Cardiac muscle cell (in vitro differentiated cells and primary cell): ENCODE measurements around the gene GSTO2. TPM values are rescaled to one million over a fixed set of nuclear protein-coding genes. Genes with fewer than 3 reads are reported as not detected.

Experiments
- DNase-seq, 2 donors: peaks; one replicate each; pipeline versions ENCODE4 v3.0.0 to v3.0.0-alpha.2; 2010 to 2017; ENCODE audit warnings: low read depth in 1 of 2, low spot score in 1 of 2
- H3K27ac ChIP-seq: fragments of 200-600 bp; sonication (generic); 2 replicates; pipeline ENCODE4 v1.5.1; 2016
- H3K27me3 ChIP-seq: fragments of 200-600 bp; sonication (generic); 2 replicates; pipeline ENCODE4 v1.6.0; 2016; ENCODE audit warnings: control low read depth
- H3K36me3 ChIP-seq: fragments of 200-600 bp; sonication (generic); 2 replicates; pipeline ENCODE4 v1.5.1; 2016; ENCODE audit warnings: control low read depth
- H3K4me1 ChIP-seq: fragments of 200-600 bp; sonication (generic); 2 replicates; pipeline ENCODE4 v1.8.1; 2017; ENCODE audit warnings: low read depth, mild to moderate bottlenecking, mixed run types
- H3K4me3 ChIP-seq: fragments of 200-600 bp; sonication (generic); 2 replicates; pipeline ENCODE4 v1.5.1; 2016; ENCODE audit warnings: mild to moderate bottlenecking
- H3K9me3 ChIP-seq: fragments of 200-600 bp; sonication (generic); 2 replicates; pipeline ENCODE4 v1.5.1; 2017; ENCODE audit warnings: low read depth, mild to moderate bottlenecking, control low read depth
- polyA plus RNA-seq: library from polyadenylated mRNA; unstranded; fragments of >200 nt; fragmentation: Nextera tagmentation; extraction: Ambion mirVana; gene quantifications from 2 replicates; pipeline ENCODE4 v1.2.1, GENCODE V29; 2016
- total RNA-seq: library from RNA; depleted of rRNA; stranded (reverse); fragments of >200 nt; gene quantifications from 2 replicates; pipeline ENCODE4 v1.2.3, GENCODE V29; 2016
- TF ChIP-seq, protein P1 (sequence below): IDR thresholded peaks from 2 replicates; pipeline ENCODE4 v1.5.1; 2012; ENCODE audit warnings: low read depth, mild to moderate bottlenecking, low read length

The GSTO2 gene
- total and polyA plus RNA-seq, 2 experiments from 2014 or later = 2.2 to 3.0 TPM

DNA sequence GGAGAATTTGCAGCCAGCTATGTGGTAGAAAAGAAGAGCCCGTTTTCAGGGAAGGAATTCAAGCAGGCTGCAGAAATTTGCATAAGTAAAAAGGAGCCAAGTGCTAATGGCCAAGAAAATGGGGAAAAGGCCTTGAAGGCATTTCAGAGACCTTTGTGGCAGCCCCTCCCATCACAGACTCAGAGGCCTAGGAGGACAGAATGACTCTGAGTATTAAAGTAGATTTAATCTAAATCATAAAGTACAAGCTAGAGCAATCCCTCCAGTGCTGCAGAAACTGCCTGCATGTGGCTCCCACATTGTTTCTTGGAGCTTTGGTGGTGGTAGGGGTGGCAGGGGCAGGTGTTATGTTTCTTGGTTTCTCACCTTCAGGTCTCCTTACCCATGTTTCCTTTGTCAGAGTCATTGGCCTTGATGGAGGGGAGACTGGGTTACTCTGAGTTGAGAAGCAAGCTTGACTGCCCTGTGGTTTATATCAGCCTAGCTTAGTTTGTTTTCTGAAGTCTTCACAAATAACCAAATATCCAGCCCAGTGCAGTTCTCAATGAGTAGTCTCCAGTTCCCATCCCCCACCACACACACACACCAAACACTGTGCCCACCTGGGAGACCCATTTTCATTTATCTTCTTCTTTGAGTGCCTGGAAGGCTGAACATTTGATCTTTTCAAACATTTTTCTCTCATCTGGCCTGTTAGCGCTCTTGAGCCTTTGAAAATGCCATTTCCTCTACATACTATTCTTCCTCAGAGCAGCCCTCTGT lies 34.8 kb downstream of the GSTO2 start:
- H3K4me1 ChIP-seq = peaks cover 8% of the 10 kb centered on the region
- H3K36me3 ChIP-seq = no peaks in the 10 kb centered on the region
- no peak overlapping the region for H3K4me3 ChIP-seq
- no peaks in the 10 kb centered on the region for H3K9me3 ChIP-seq
- no peak overlapping the region for H3K27ac ChIP-seq
- TF ChIP-seq, protein P1, sequence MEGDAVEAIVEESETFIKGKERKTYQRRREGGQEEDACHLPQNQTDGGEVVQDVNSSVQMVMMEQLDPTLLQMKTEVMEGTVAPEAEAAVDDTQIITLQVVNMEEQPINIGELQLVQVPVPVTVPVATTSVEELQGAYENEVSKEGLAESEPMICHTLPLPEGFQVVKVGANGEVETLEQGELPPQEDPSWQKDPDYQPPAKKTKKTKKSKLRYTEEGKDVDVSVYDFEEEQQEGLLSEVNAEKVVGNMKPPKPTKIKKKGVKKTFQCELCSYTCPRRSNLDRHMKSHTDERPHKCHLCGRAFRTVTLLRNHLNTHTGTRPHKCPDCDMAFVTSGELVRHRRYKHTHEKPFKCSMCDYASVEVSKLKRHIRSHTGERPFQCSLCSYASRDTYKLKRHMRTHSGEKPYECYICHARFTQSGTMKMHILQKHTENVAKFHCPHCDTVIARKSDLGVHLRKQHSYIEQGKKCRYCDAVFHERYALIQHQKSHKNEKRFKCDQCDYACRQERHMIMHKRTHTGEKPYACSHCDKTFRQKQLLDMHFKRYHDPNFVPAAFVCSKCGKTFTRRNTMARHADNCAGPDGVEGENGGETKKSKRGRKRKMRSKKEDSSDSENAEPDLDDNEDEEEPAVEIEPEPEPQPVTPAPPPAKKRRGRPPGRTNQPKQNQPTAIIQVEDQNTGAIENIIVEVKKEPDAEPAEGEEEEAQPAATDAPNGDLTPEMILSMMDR = no peak
- H3K27me3 ChIP-seq = no peaks in the 10 kb centered on the region
- DNase-seq = no peak

DNA sequence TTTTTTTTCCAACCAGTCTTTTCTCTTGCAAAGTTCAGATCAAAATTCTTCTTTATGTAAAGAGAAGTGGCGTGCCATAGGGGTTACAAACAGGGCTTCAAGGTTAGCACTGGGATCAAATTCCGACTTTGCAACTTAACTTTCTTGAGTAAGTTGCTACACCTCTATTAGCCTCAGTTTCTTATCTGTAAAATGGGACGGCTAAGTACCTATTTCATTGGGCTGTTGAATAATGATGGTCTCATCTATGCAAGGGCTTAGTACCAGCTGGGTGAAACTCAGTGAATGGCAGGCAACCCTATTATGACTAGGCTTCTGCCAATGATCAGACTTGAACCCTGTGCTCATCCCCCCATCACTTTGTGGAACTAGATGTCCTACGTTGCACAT lies 35.4 kb downstream of the GSTO2 start:
- Histone ChIP-seq H3K36me3 (no peaks in the 10 kb centered on the region), H3K4me3 (no peak overlapping the region), H3K4me1 (peaks cover 8% of the 10 kb centered on the region), H3K27me3 (no peaks in the 10 kb centered on the region), H3K9me3 (no peaks in the 10 kb centered on the region), H3K27ac (no peak overlapping the region)
- DNase-seq = no peak
- TF ChIP-seq, protein P1 = no peak

DNA sequence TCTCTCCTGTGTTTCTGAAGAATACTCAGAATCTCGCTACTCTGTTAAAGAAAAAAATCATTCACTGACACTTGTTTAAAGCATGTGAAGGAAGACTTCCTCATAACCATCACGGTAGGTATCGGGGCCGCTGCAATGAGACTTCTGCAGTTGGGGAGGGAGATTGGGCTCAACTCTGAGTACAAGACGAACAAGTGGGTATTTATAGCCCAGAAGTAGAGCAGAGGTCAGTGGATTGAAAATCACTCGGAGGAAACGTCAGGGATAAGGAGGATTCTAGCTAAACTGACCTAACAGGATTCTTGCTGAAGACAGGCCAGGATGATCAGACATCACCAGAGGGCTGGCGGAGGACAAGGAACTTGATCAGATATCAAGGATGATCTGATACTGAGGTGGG lies 35.9 kb downstream of the GSTO2 start:
- H3K9me3 ChIP-seq = no peaks in the 10 kb centered on the region
- H3K27ac ChIP-seq = peak overlapping the region; percentile 22
- no peaks in the 10 kb centered on the region for H3K36me3 ChIP-seq
- no peak overlapping the region for H3K4me3 ChIP-seq
- H3K4me1 ChIP-seq = peaks cover 8% of the 10 kb centered on the region
- TF ChIP-seq, protein P1 = no peak
- DNase-seq = peak in 1 of 2 donors; percentile 40
- no peaks in the 10 kb centered on the region for H3K27me3 ChIP-seq

DNA sequence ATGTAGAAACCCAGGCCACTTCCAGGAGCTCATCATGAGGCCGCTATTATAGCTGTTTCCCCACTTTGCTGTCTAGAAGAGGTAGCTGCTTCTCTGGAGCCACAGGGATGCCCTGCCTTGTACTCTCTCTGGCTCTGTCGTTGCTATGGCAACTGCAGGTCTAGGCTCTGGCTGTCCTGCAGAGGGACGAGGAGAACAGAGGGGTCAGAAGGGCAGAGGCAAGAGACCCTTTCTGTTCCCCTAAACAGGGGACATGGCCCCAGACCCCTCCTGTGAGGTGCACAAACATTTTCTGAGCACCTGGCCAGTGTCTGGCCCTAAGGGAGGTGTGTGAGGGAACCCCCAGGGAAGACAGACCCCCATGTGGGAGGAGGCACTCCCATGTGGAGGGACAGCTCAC lies 37.9 kb downstream of the GSTO2 start:
- H3K27ac ChIP-seq = no peak overlapping the region
- TF ChIP-seq, protein P1 = no peak
- DNase-seq = no peak
- H3K36me3 ChIP-seq = no peaks in the 10 kb centered on the region
- no peaks in the 10 kb centered on the region for H3K27me3 ChIP-seq
- H3K4me1 ChIP-seq = peaks cover 17% of the 10 kb centered on the region
- H3K9me3 ChIP-seq = no peaks in the 10 kb centered on the region
- no peak overlapping the region for H3K4me3 ChIP-seq

DNA sequence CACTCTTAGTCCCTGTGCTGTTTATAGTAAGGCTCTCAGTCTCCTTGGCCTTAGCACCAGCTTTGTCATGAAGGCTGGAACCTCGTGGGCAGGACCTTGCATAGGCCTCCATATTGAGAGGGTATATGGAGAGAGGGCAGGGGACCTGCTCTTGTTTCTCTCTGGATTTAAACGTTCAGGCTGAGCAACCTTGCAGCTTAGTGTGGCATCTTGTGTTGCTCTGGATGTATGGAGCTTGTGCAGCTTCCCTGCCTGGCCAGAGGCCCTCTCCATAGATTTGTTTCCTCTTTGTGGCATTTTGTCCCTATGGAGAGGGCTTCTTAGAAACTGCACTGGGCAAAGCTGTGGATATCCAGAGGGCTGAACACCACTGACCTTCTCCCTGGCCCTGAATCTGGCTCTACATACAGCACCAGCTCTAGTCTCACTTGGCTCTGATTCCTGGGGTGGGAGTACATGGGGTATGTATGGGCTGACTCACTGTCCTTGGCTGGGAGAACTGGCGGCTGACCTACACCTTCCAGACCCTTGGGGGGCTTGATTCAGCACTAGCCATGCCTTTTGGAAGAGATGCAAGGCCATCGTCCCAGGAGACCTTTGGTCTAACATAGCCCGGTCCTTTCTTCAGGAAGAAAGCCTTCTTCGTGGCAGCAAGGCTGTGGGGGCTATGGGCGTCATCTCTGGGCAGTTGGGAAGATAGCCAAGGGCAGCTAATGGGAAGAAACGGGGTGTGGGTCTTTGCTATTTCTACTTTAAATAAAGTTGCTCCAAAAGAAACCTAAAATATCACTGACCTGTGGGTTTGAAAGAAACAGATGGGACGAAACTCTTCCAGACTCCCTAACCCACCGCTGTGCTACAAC lies 38.8 kb downstream of the GSTO2 start:
- Histone ChIP-seq H3K36me3 (no peaks in the 10 kb centered on the region), H3K4me3 (no peak overlapping the region), H3K9me3 (no peaks in the 10 kb centered on the region), H3K27ac (peak overlapping the region; percentile 29), H3K27me3 (no peaks in the 10 kb centered on the region), H3K4me1 (peaks cover 17% of the 10 kb centered on the region)
- TF ChIP-seq, protein P1 = no peak
- DNase-seq = no peak
